ENCODE results near the gene MMP24OS.

MMP24OS gene

GRCh38 chr20:35306931-35307517, 29.1 kb upstream of the MMP24OS start:
- no peak for TF ChIP-seq CEBPB (IDR thresholded peaks at IDR 0.05)
- peak; percentile 51 for TF ChIP-seq RAD21 (IDR thresholded peaks at IDR 0.05; ENCODE audit: low read depth)
- no peak for TF ChIP-seq EGR1 (IDR thresholded peaks at IDR 0.05)
- TF ChIP-seq ZBTB7A (IDR thresholded peaks at IDR 0.05; ENCODE audit: low read depth), result no peak
- no peak for TF ChIP-seq TCF12 (IDR thresholded peaks at IDR 0.05; ENCODE audit: low read depth)
- TF ChIP-seq CREB1 (IDR thresholded peaks at IDR 0.05; ENCODE audit: low read depth), result no peak
- TF ChIP-seq EP300 (IDR thresholded peaks at IDR 0.05; ENCODE audit: borderline replicate concordance), result no peak

- TF ChIP-seq TEAD4 (IDR thresholded peaks at IDR 0.05) (peak; percentile 46; the same call in 1 of the 2 replicates), EP300 (IDR thresholded peaks at IDR 0.05; ENCODE audit: borderline replicate concordance) (peak; percentile 82), CREB1 (IDR thresholded peaks at IDR 0.05; ENCODE audit: low read depth) (no peak), MAX (IDR thresholded peaks at IDR 0.05) (peak; percentile 86), NFIC (IDR thresholded peaks at IDR 0.05) (peak; percentile 59), EGR1 (IDR thresholded peaks at IDR 0.05) (no peak), RAD21 (IDR thresholded peaks at IDR 0.05; ENCODE audit: low read depth) (0 out of 2 replicates have a peak, but pooled peaks have one; percentile 19), ZBTB7A (IDR thresholded peaks at IDR 0.05; ENCODE audit: low read depth) (no peak), YY1 (IDR thresholded peaks at IDR 0.05; ENCODE audit: low read depth) (no peak), CEBPB (IDR thresholded peaks at IDR 0.05) (no peak), USF1 (IDR thresholded peaks at IDR 0.05) (peak; percentile 68; the same call in 1 of the 2 replicates), TCF12 (IDR thresholded peaks at IDR 0.05; ENCODE audit: low read depth) (peak; percentile 87), FOXM1 (IDR thresholded peaks at IDR 0.05; ENCODE audit: borderline replicate concordance, low read depth) (no peak), REST (IDR thresholded peaks at IDR 0.05; ENCODE audit: low read depth) (no peak)
Observed at GRCh38 chr20:35305682-35306556, 28.0 kb upstream of the MMP24OS start.

GRCh38 chr20:35304956-35305355, 27.0 kb upstream of the MMP24OS start:
- TF ChIP-seq EGR1 (IDR thresholded peaks at IDR 0.05) (no peak), TAF1 (IDR thresholded peaks at IDR 0.05; ENCODE audit: low read depth) (no peak), CEBPB (IDR thresholded peaks at IDR 0.05) (no peak), ZBTB7A (IDR thresholded peaks at IDR 0.05; ENCODE audit: low read depth) (no peak), EP300 (IDR thresholded peaks at IDR 0.05; ENCODE audit: borderline replicate concordance) (no peak), TEAD4 (IDR thresholded peaks at IDR 0.05) (no peak), FOXM1 (IDR thresholded peaks at IDR 0.05; ENCODE audit: borderline replicate concordance, low read depth) (no peak), CREB1 (IDR thresholded peaks at IDR 0.05; ENCODE audit: low read depth) (no peak), NFIC (IDR thresholded peaks at IDR 0.05) (no peak), USF1 (IDR thresholded peaks at IDR 0.05) (no peak), RAD21 (IDR thresholded peaks at IDR 0.05; ENCODE audit: low read depth) (no peak), TCF12 (IDR thresholded peaks at IDR 0.05; ENCODE audit: low read depth) (no peak), YY1 (IDR thresholded peaks at IDR 0.05; ENCODE audit: low read depth) (no peak), MAX (IDR thresholded peaks at IDR 0.05) (no peak), REST (IDR thresholded peaks at IDR 0.05; ENCODE audit: low read depth) (no peak)

- TF ChIP-seq CREB1 (IDR thresholded peaks at IDR 0.05; ENCODE audit: low read depth) (no peak), RAD21 (IDR thresholded peaks at IDR 0.05; ENCODE audit: low read depth) (peak; percentile 98), FOXM1 (IDR thresholded peaks at IDR 0.05; ENCODE audit: borderline replicate concordance, low read depth) (no peak), ZBTB7A (IDR thresholded peaks at IDR 0.05; ENCODE audit: low read depth) (no peak), TAF1 (IDR thresholded peaks at IDR 0.05; ENCODE audit: low read depth) (no peak), CEBPB (IDR thresholded peaks at IDR 0.05) (no peak), TCF12 (IDR thresholded peaks at IDR 0.05; ENCODE audit: low read depth) (no peak), USF1 (IDR thresholded peaks at IDR 0.05) (no peak), EGR1 (IDR thresholded peaks at IDR 0.05) (no peak), EP300 (IDR thresholded peaks at IDR 0.05; ENCODE audit: borderline replicate concordance) (0 out of 2 replicates have a peak, but pooled peaks have one; percentile 14), YY1 (IDR thresholded peaks at IDR 0.05; ENCODE audit: low read depth) (peak; percentile 56; the same call in 1 of the 2 replicates), REST (IDR thresholded peaks at IDR 0.05; ENCODE audit: low read depth) (no peak), MAX (IDR thresholded peaks at IDR 0.05) (0 out of 2 replicates have a peak, but pooled peaks have one; percentile 29), NFIC (IDR thresholded peaks at IDR 0.05) (no peak), TEAD4 (IDR thresholded peaks at IDR 0.05) (0 out of 2 replicates have a peak, but pooled peaks have one; percentile 34)
Observed at GRCh38 chr20:35303735-35304491, 26.0 kb upstream of the MMP24OS start.

All from Ishikawa (cell line).